NCI-H2107 treated with DMSO at 0.1 percent for 48 hours (cell line): ENCODE measurements around the gene CRX.
"Not testable (repeated sequence)": the region's sequence is repeated elsewhere in the genome, so short reads cannot be mapped to it uniquely, and the experiment has no call there.

Experiments
- DNase-seq: peaks from one replicate; lab custom pipeline; 2025; ENCODE audit not compliant: unreplicated experiment; lab: John Stamatoyannopoulos, UW

The CRX gene

DNA sequence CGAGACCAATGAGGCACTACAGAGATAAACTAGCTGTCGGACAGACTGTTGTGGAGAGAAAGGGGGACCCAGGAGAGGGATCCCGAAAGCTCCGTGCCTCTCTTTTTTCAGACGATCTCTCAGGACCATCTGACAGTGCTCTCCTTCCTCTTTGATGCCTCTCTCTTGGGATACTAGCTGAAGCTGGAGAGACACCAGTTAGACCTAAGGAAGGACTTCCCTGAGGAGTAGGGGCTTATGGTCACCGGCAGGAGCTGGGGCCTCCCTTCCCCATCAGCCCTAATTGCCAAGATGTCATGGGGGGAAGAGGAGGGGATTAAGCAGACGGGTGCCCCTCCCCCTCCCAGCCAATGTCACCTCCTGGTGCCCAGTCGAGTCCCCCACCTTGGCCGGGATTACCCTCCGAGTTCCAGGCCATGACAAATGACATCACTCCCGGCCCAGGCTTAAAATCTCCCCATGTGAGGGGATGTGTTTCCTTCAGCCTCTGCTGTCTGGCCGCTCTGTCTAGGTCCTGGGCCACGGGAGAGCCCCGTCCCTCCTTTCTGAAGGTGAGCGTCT, at the start of gene CRX:
Gene CRX, plus strand, starts transcription at position 478 of the 561 bp plus-strand sequence. CDS start 12,507 bp downstream, outside the sequence.
- no peak for DNase-seq

DNA sequence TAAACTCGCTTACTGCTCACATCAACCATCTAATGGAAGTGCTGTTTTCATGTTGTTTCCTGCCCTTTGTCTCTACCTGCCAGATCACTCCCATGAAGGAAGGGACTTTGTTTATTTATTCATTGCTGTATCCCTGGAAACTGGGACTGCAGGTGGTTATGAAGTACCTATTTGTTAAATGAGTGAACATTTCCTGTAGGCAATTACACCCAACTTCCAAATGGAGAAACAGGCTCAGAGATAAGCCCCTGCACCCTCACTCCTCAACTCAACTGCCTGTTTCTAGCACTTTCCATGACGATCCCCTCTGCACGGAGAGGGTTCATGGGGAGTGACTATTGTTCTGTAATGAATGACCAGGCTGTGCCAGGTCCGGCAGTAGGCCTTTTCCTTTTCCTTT, 45.2 kb upstream of the CRX start:
- DNase-seq = peak; percentile 92

DNA sequence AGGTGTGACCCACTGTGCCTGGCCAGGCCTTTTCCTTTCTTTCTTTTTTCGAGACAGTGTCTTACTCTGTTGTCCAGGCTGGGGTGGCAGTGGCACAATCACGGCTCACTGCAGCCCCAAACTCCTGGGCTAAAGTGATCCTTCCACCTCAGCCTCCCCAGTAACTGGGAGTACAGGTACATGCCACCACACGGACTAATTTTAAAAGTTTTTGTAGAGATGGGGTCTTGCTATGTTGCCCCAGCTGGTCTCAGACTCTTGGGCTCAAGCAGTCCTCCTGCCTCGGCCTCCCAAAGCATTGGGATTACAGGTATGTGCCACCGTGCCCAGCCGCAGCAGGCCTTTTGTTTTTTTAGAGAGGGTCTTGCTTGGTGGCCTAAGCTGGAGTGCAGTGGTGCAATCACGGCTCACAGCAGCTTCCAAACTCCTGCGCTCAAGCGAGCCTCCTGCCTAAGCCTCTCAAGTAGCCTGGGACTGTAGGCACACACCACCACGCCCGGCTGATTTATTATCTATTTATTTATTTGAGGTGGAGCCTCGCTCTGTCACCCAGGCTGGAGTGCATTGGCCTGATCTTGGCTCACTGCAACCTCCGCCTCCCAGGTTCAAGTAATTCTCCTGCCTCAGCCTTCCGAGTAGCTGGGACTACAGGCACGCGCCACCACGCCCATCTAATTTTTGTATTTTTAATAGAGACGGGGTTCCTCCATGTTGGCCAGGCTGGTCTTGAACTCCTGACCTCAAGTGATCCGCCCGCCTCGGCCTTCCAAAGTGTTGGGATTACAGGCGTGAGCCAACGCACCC, 44.3 kb upstream of the CRX start:
- DNase-seq = not testable (repeated sequence)

DNA sequence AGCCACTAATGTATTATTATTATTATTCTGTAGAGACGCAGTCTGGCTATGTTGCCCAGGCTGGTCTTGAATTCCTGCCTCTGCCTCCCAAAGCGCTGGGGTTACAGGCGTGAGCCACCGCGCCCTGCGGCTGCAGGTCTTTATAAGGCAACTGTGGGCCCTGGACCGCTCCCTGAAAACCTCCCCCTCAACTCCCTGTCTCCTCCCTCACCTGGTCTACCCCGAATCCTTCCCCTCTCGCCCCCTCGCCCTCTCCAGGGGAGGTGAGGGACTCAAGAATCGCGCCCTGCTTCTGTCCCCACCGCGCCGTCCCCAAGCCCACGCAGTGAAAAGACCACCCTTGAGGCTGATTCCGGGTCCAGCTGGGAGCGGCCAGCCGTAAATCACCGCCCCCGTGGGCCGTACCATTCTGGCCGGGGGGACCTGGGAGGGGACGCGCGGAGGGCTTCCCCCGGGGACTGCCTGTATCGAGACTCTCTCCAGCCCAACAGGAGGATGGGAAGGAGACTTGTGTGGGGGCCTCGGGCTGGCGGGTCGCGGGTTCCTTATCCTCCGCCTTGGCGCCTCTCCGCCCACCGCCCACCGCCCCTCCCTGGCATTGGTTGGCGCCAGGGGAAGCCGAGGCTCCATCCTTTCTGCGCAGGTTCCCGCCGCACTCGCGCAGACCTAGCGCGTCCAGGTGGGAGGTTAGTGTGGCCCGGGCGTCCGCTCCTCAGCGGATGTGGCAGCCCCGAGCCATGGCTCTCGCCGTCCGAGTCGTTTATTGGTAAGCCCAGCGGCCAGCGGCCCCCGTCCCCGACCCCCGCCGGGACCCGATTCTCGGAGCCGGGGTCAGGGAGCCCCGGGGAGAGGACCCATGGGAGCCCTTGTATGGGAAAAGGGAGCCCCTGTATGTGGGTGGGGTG, 43.4 kb upstream of the CRX start, which contains the start of gene SELENOW:
Gene SELENOW, plus strand, starts transcription at position 655 of the 905 bp plus-strand sequence. Its CDS starts 83 bp downstream, at position 738.
- DNase-seq = peak; percentile 46

DNA sequence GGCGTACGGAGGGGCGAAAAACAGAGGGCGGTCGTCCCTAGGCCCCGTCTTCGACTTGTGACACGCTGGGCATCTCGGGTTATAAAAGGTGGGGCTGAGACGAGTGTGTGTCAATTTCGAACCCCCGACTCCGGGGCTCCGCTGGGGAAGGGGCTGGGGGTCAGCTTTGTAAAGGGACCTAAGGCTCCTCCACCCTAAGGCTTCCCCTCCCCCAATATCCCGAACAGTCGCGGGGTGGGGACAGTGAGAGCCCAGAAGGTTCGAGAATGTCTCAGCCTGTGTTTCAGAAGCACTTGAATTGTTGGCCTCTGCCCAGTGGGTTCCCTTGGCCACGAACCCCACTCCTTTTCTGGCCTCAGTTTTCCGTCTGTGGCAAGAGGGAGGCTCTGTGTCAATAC, 42.8 kb upstream of the CRX start:
- no peak for DNase-seq

DNA sequence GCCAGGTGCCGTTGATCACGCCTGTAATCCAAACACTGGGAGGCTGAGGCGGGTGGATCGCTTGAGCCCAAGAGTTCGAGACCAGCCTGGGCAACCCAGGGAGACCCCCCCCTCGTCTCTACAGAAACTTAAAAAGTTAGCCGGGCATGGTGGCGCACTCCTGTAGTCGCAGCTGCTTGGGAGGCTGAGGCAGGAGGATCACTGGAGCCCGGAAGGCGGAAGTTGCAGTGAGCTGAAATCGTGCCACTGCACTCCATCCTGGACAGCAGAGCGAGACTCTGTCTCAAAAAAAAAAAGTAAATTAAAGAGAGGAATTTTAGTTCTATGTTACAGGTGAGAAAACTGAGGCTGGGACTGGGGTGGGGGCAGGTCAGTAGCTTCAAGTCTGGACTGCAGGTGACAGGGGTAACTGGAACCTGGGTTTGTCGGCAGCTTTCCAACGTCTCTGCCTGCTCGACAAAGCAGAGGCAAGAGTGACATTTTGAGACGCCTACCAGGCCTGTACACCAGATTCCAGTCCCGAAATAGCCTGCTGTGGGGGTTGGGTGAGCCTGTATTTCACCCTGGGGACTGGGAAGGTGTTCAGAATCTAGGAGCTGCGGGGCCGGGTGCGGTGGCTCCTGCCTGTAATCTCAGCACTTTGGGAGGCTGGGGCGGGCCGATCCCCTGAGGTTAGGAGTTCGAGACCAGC, 42.1 kb upstream of the CRX start:
- no peak for DNase-seq

DNA sequence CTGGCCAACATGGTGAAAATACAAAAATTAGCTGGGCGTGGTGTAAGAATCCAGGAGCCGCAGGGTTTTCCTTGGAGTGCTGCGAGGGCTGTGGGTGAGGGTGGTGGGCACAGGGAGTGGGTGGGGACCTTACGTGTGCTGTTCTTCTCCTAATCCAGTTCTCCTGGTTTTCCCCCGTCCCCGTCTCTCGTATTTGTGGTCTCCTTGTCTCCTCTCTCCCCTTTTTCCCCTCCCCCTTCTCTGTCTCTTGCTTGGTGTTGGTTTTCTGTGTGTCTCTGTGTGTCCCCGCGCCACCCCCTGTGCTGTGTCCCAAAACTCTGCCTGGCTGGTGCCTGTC, 41.6 kb upstream of the CRX start:
- no peak for DNase-seq

DNA sequence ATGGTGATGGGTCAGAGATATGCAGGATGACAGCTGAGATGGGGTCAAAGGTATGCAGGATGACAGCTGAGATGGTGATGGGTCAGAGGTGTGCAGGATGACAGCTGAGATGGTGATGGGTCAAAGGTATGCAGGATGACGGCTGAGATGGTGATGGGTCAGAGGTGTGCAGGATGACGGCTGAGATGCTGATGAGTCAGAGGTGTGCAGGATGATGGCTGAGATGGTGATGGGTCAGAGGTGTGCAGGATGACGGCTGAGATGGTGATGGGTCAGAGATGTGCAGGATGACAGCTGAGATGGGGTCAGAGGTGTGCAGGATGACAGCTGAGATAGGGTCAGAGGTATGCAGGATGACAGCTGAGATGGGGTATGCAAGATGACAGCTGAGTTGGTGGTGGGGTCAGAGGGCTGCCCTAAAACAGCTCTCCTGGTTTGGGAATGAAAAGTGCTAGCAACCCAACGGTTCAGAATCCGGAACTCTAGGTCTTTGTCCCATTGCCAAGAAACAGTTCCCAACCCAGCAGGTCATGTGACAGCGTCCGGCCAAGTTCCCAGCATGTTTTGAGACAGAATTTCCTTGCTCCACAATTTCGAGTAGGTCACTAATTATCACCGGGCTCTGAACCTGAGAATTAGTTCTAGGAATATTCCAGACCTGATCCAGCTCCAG, 40.0 kb upstream of the CRX start:
- DNase-seq = no peak

DNA sequence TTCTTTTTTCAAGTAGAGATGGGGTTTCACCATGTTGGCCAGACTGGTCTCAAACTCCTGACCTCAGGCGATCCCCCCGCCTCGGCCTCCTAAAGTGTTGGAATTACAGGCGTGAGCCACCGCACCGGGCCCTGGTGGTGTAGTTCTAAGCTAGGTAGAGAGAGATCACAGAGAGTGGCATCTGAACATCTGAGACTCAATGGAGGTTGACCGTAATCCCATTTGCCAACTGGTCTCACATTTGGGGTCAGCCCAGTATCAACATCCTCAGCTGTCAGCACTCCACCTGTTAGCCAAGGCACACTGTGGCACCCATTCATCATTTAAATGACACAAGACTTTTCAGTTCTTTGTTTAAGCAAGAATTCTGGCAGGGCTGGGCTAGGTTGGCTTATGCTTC, 35.2 kb upstream of the CRX start:
- no peak for DNase-seq

DNA sequence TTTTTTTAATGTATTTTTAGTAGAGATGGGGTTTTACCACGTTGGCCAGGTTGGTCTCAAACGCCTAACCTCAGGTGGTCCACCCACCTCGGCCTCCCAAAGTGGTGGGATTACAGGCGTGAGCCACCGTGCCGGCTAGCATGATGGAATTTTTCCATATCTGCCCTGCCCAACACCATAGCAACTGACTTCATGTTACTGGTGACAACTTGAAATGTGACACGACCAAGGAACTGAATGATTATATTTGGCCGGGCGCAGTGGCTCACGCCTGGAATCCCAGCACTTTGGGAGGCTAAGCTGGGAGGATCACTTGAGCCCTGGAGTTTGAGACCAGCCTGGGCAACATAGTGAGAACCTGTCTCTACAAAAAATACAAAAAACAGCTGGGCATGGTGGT, 34.4 kb upstream of the CRX start:
- not testable (repeated sequence) for DNase-seq

DNA sequence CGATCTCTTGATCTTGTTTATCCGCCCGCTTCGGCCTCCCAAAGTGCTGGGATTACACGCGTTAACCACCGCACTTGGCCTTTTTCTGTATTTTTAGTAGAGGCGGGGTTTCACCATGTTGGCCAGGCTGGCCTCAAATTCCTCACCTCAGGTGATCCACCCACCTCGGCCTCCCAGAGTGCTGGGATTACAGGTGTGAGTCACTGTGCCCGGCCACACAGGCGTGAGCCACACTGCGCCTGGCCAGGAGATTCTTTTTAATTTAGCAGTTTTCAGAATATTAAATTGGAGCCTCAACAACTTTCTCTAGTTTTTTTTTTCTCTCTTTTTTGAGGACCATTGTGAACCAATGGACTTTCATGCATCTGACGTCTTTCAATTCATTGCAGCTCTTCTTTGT, 31.9 kb upstream of the CRX start:
- not testable (repeated sequence) for DNase-seq

DNA sequence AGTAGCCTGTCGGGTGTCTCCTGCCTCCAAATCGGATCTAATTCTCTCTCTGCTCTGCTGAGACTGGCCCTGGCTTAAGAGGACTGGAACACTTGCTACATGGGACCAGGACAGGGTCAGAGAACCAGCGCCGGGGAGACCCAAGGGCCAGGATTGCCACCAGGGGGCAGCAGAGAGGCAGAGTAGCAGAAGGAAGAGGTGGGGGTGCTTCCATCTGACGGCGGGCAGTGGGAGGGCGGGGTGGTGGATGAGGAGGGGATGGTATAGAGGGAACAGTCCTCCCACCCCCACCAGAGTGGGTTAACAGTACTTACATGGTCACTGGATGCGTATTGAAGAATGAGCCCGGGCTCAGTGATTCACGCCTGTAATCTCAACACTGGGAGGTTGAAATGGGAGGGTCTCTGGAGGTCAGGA, 31.3 kb upstream of the CRX start:
- DNase-seq = peak; percentile 16

DNA sequence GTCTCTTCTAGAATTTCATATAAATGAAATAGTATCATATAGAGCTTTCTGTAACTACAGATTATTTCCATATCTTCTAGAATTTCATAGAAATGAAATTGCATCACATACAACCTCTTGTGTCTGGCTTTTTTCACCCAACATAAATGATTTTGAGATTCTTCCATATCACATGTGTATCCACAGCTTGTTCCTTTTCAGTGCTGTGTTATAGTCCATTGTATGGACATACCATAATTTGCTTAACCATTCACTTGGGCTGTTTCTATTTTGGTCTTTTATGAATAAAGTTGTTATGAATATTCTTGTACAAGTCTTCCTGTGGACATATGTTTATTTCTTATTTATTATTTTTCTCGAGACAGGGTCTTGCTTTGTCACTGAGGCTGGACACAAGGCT, 29.1 kb upstream of the CRX start:
- no peak for DNase-seq

DNA sequence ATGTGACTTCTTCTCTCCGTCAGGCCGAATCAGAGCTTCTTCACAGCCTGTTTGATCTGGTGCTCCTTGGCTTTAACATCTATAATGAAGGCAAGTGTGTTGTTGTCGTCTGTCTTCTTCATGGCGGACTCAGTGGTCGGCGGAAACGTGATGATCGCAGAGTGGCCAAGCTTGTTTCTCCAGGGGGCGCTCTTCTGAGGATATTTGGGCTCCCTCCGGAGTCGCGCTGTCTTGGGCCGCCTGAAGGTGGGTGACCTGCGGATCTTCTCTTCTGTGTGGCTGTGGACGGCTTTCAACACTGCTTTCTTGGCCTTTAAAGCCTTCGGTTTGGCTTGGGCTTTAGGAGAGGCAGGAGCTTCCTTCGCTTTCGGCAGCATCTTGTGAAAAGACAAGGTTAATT, 27.2 kb upstream of the CRX start:
- DNase-seq = no peak

DNA sequence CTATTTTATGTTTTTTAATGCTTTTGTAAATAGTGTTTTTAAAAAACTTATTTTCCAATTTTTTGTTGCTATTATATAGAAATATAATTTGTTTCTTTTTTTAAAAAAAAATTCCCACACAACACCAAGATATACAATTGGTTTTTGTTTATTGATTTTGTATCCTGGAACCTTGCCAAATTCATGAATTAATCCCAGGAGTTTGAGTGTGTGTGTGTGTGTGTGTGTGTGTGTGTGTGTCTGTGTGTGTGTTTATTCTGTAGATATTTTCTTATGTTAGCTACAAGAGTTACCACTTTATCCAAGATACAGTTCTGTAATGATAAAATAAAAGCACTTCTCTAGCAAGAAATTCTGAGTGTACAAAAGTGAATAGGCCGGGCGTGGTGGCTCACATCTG, 25.0 kb upstream of the CRX start:
- DNase-seq = no peak

DNA sequence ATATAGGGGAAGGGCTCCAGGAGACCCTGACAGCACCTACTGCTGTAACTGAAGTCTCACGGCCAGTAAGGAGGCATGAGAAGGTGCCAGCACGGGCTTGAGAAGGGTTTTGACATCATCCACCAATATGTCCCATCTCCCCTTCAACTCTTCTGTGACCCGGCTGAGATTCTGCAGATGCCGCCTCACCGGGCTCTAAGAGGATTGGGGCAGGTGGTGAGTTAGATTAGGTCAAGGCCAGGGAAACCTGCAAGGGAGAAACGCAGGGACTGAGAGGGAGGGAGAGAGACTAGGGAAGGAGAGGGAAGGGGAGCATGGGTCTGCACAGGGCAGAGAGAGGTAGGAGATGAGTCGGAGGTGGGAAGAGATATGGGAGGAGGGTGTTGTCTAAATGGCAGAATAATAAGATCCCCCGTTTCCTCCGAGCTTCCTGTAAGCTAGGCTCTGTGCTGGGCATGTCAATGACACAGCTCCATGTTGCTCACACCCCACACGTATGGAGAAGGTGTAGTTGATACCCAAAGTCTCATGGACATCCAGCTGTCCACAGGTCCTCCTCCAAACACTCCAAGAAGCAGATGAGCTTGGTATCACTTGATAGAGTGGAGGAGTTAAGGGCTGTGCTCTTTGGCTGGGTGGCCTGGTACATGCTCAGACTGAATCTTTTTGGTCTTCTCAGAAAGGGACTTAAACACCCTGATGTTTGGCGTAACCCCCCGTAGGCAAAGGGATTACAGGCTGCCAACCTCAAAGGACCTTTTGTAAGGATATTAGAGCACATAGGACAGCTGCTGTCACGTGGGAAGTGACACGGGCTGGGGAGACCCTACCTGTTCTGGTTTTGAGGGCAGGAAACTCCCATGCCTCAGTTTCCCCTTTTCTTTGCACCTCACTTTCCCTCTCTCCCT, 23.5 kb upstream of the CRX start:
- DNase-seq = no peak

DNA sequence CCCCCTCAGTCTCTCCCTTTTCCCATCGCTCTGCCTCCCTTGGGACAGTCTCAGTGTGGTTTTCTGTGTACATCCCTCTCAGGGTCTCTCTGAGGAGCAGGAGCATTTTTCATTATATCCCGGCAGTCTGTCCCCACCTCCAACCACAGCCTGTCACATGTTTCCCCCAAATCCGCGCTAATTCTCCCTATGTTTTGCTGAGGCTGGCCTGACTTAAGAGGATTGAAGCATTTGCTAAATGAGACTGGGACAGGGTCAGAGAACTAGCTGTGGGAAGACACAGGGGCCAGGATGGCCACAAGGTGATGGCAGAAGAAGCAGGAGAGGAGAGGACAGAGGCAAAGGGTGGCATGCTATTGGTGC, 22.9 kb upstream of the CRX start:
- no peak for DNase-seq

DNA sequence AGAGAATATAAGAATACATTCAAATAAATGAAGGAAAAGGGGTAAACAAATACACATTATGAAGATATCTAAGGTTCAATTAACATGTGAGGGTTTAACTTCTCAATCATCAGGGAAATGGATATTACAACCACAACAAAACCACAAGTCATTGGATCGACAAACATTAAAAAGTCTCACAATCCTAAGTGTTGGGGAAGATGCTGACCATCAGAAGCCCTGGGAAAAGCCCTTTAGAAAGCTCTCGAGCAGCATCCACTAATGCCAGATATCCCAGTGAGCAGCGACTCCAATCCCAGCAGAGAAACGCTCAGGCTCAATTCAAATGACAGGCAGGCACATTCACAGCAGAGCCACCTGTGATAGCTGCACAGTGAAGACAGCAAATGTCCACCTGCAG, 20.5 kb upstream of the CRX start:
- no peak for DNase-seq

DNA sequence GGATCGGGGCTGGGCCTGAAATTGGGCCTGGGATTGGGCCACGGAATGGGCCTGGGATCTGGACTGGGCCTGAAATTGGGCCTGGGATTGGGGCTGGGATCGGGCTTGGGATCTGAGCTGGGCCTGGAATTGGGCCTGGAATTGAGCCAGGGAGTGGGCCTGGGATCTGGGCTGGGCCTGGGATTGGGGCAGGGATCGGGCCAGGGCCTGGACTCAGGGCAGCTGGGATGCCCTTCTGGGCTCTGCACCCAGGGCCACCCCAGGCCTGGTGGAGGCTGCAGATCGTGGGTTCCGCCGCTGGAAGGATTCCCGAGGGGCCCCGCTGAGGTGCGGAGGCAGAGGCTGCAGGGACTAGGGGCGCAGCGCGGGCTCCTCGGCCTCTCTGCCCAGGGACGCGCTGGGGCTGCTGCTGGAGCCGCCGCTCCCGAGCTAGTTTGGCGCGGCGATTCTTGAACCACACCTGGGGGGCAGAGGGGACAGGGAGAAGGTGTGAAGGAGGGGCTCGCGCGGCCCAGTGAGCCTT, 19.2 kb upstream of the CRX start:
- no peak for DNase-seq
